ENCODE results near the gene MEOX2. TPM values are rescaled to one million over a fixed set of nuclear protein-coding genes. Genes with fewer than 3 reads are reported as not detected.

The MEOX2 gene
- total RNA-seq, 1 donor from 2014 or later = 1.7 TPM

DNA sequence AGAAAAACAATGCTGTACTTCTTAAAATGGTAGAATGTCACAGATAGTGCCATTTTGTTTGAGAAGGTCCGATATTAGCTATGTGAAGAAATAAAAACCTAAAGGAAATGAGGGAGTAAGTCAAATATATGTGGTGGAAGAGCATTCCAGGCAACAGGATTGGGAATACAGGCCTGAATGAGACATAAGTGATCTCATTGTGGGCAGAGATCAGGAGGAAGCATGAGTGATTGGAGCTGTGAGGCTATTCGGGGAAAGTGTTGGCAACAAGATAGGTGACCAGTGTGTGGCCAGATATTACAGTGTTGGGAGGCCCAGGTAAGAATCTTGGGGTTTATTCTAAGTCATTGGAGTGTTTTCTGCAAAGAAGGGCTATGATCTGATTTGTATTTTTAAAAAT is 83.4 kb downstream of the MEOX2 start:
- Histone ChIP-seq H3K36me3 (no peaks in the 10 kb centered on the region), H3K27ac (no peak overlapping the region), H3K4me3 (no peak overlapping the region), H3K4me1 (no peaks in the 10 kb centered on the region), H3K9me3 (no peaks in the 10 kb centered on the region), H3K27me3 (no peaks in the 10 kb centered on the region)
- intact Hi-C loops (cut with DNase I) = no loop called here
- TF ChIP-seq, protein P1, sequence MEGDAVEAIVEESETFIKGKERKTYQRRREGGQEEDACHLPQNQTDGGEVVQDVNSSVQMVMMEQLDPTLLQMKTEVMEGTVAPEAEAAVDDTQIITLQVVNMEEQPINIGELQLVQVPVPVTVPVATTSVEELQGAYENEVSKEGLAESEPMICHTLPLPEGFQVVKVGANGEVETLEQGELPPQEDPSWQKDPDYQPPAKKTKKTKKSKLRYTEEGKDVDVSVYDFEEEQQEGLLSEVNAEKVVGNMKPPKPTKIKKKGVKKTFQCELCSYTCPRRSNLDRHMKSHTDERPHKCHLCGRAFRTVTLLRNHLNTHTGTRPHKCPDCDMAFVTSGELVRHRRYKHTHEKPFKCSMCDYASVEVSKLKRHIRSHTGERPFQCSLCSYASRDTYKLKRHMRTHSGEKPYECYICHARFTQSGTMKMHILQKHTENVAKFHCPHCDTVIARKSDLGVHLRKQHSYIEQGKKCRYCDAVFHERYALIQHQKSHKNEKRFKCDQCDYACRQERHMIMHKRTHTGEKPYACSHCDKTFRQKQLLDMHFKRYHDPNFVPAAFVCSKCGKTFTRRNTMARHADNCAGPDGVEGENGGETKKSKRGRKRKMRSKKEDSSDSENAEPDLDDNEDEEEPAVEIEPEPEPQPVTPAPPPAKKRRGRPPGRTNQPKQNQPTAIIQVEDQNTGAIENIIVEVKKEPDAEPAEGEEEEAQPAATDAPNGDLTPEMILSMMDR (IDR thresholded peaks at IDR 0.05) = no peak
- no peak for TF ChIP-seq POLR2AphosphoS5 (IDR thresholded peaks at IDR 0.05; ENCODE audit: insufficient read depth in 1 of 2, low read depth in 1 of 2)
- no peak for TF ChIP-seq POLR2A (IDR thresholded peaks at IDR 0.05)
- no peak for DNase-seq (ENCODE audit: extremely low spot score in 2 of 2)

DNA sequence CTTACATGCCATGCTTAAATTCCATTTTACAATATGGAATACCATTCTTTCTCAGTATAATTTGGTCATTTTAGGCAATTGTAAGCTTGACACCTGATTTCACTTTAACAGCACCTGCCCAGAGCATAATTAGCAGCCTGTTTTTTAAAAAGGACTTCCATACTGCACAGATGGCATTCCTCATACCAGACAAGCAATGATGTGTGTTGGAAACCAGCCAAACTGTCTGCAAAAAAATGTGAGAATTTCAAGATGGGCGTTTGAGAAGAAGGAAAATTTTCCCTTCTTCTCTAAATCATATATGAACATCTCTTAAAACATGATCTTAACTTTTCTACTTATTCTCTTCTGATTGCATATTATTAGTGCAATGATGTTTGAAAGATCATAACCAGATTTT is 84.2 kb downstream of the MEOX2 start:
- Histone ChIP-seq H3K36me3 (no peaks in the 10 kb centered on the region), H3K4me3 (no peak overlapping the region), H3K27ac (no peak overlapping the region), H3K9me3 (no peaks in the 10 kb centered on the region), H3K4me1 (no peaks in the 10 kb centered on the region), H3K27me3 (no peaks in the 10 kb centered on the region)
- intact Hi-C loops (cut with DNase I) = no loop called here
- no peak for DNase-seq (ENCODE audit: extremely low spot score in 2 of 2)
- no peak for TF ChIP-seq POLR2AphosphoS5 (IDR thresholded peaks at IDR 0.05; ENCODE audit: insufficient read depth in 1 of 2, low read depth in 1 of 2)
- TF ChIP-seq, protein P1 (IDR thresholded peaks at IDR 0.05) = no peak
- no peak for TF ChIP-seq POLR2A (IDR thresholded peaks at IDR 0.05)

GRCh38 chr7:15601175-15601574 is 85.3 kb downstream of the MEOX2 start:
- Histone ChIP-seq H3K36me3 (no peaks in the 10 kb centered on the region), H3K27ac (no peak overlapping the region), H3K9me3 (no peaks in the 10 kb centered on the region), H3K4me1 (no peaks in the 10 kb centered on the region), H3K27me3 (no peaks in the 10 kb centered on the region), H3K4me3 (no peak overlapping the region)
- DNase-seq (ENCODE audit: extremely low spot score in 2 of 2) = no peak
- no peak for TF ChIP-seq POLR2A (IDR thresholded peaks at IDR 0.05)
- no peak for TF ChIP-seq POLR2AphosphoS5 (IDR thresholded peaks at IDR 0.05; ENCODE audit: insufficient read depth in 1 of 2, low read depth in 1 of 2)
- TF ChIP-seq, protein P1 (IDR thresholded peaks at IDR 0.05) = no peak
- intact Hi-C loops (cut with DNase I) = no loop called here

GRCh38 chr7:15600298-15600697 is 86.2 kb downstream of the MEOX2 start:
- Histone ChIP-seq H3K4me3 (no peak overlapping the region), H3K36me3 (no peaks in the 10 kb centered on the region), H3K27me3 (no peaks in the 10 kb centered on the region), H3K4me1 (no peaks in the 10 kb centered on the region), H3K9me3 (no peaks in the 10 kb centered on the region), H3K27ac (no peak overlapping the region)
- DNase-seq (ENCODE audit: extremely low spot score in 2 of 2) = no peak
- TF ChIP-seq POLR2A (IDR thresholded peaks at IDR 0.05) (no peak), POLR2AphosphoS5 (IDR thresholded peaks at IDR 0.05; ENCODE audit: insufficient read depth in 1 of 2, low read depth in 1 of 2) (no peak)
- TF ChIP-seq, protein P1 (IDR thresholded peaks at IDR 0.05) = no peak
- intact Hi-C loops (cut with DNase I) = no loop called here

GRCh38 chr7:15594461-15594860 is 92.0 kb downstream of the MEOX2 start:
- TF ChIP-seq POLR2AphosphoS5 (IDR thresholded peaks at IDR 0.05; ENCODE audit: insufficient read depth in 1 of 2, low read depth in 1 of 2) (no peak), POLR2A (IDR thresholded peaks at IDR 0.05) (no peak)
- TF ChIP-seq, protein P1 (IDR thresholded peaks at IDR 0.05) = no peak

More at GRCh38 chr7:15594461-15594860, 92.0 kb downstream of the MEOX2 start:
- H3K4me1 ChIP-seq = no peaks in the 10 kb centered on the region
- H3K36me3 ChIP-seq = no peaks in the 10 kb centered on the region
- no peak overlapping the region for H3K27ac ChIP-seq
- intact Hi-C loops (cut with DNase I) = no loop called here
- no peak for DNase-seq (ENCODE audit: extremely low spot score in 2 of 2)
- H3K9me3 ChIP-seq = no peaks in the 10 kb centered on the region
- H3K27me3 ChIP-seq = no peaks in the 10 kb centered on the region
- no peak overlapping the region for H3K4me3 ChIP-seq

Data from vagina (tissue), 2 donors.